HCT116 (cell line): ENCODE results near the gene NUDT9. TPM values are rescaled to one million over a fixed set of nuclear protein-coding genes. Genes with fewer than 3 reads are reported as not detected.

Experiments used
- ATAC-seq: fragments of 200-7000 bp; cut with Tn5 transposase; 2 replicates; pipeline ENCODE4 v1.9.1; 2020; ENCODE audit warnings: mild to moderate bottlenecking, moderate library complexity
- BruUV-seq: library from RNA; stranded (reverse); fragments of 400-500 nt; replicated peaks from 2 replicates; lab custom pipeline; 2021; lab: Mats Ljungman, UMichigan
- CTCF ChIA-PET: fragments of 300-600 bp; sonication (Branson Sonifier 250); formaldehyde crosslinking; loops from one replicate; lab custom pipeline; 2021; ENCODE audit warnings: antibody characterized with exemption; lab: Charles Lee
- POLR2A ChIA-PET: fragments of 300-600, 350-600 bp; sonication (Branson Sonifier 250); formaldehyde crosslinking; loops from one replicate; lab custom pipeline; 2021; ENCODE audit warnings: antibody characterized with exemption; lab: Charles Lee
- RAD21 ChIA-PET, 2 experiments: fragments of 300-600 bp; sonication (Branson Sonifier 250); formaldehyde crosslinking; loops; one replicate each; lab custom pipeline; 2023; ENCODE audit warnings: low total read pairs in 2 of 2; ENCODE audit not compliant: uncharacterized antibody in 2 of 2, unreplicated experiment in 2 of 2, low non-redundant PET in 1 of 2; lab: Charles Lee
- DNase-seq: peaks from one replicate; pipeline ENCODE4 v3.0.0-alpha.2; 2010; ENCODE audit warnings: low read depth, low spot score
- H2AFZ ChIP-seq: fragments of 200-600 bp; shearing (Covaris generic), sonication (generic); 2 replicates; pipeline ENCODE4 v1.6.1; 2017; ENCODE audit warnings: low read depth, mixed run types, mixed read lengths, antibody characterized with exemption, low read length; ENCODE audit not compliant: poor library complexity, severe bottlenecking
- H3K27ac ChIP-seq: 2 replicates; pipeline ENCODE4 v1.5.1; 2012; ENCODE audit warnings: low read depth, low read length
- H3K27me3 ChIP-seq: fragments of 200-600 bp; sonication (generic); 2 replicates; pipeline ENCODE4 v1.6.1; 2016; ENCODE audit warnings: mixed run types, low read length, mixed read lengths; ENCODE audit not compliant: insufficient read depth
- H3K36me3 ChIP-seq, 2 experiments: fragments of 200-500 bp in 1 of 2; fragments of 200-600 bp in 1 of 2; sonication (Bioruptor generic) in 1 of 2; sonication (generic) in 1 of 2; 2 replicates each; pipeline versions ENCODE4 v1.5.1 to v1.6.1; 2014 to 2016; ENCODE audit warnings: low read length in 2 of 2, inconsistent platforms in 1 of 2, mixed read lengths in 1 of 2, mixed run types in 1 of 2; ENCODE audit not compliant: insufficient read depth in 2 of 2, control insufficient read depth in 1 of 2
- H3K4me1 ChIP-seq, 2 experiments: fragments of 200-600 bp in 1 of 2; sonication (generic) in 1 of 2; 2 replicates each; pipeline versions ENCODE4 v1.5.1 to v1.6.1; 2012 to 2017; ENCODE audit warnings: low read length in 2 of 2, inconsistent platforms in 1 of 2, mild to moderate bottlenecking in 1 of 2, mixed read lengths in 1 of 2, mixed run types in 1 of 2, moderate library complexity in 1 of 2; ENCODE audit not compliant: insufficient read depth in 2 of 2, control insufficient read depth in 1 of 2
- H3K4me2 ChIP-seq: fragments of 200-600 bp; sonication (generic); 2 replicates; pipeline ENCODE4 v1.6.1; 2017; ENCODE audit warnings: mixed run types, low read length, mixed read lengths
- H3K4me3 ChIP-seq, 2 experiments: fragments of 200-600 bp in 1 of 2; sonication (generic) in 1 of 2; replicated peaks in 1 of 2; 2 replicates each; pipeline ENCODE4 v1.5.1; 2011 to 2016; ENCODE audit warnings: low read length in 2 of 2, control low read depth in 1 of 2, low read depth in 1 of 2, mild to moderate bottlenecking in 1 of 2, mixed read lengths in 1 of 2, mixed run types in 1 of 2
- H3K79me2 ChIP-seq: fragments of 200-600 bp; sonication (generic); 2 replicates; pipeline ENCODE4 v1.6.1; 2017; ENCODE audit warnings: mild to moderate bottlenecking, mixed run types, low read length, moderate library complexity, mixed read lengths; ENCODE audit not compliant: insufficient read depth
- H3K9ac ChIP-seq: fragments of 200-600 bp; sonication (generic); 2 replicates; pipeline ENCODE4 v1.6.1; 2016; ENCODE audit warnings: low read length, mixed read lengths
- H3K9me2 ChIP-seq: fragments of 200-600 bp; sonication (generic), shearing (Covaris generic); 2 replicates; pipeline ENCODE4 v1.6.1; 2017; ENCODE audit warnings: mixed run types, mild to moderate bottlenecking, moderate library complexity; ENCODE audit not compliant: insufficient read depth
- H3K9me3 ChIP-seq, 2 experiments: fragments of 200-500 bp in 1 of 2; fragments of 200-600 bp in 1 of 2; sonication (Bioruptor generic) in 1 of 2; sonication (generic) in 1 of 2; 2 replicates each; pipeline ENCODE4 v1.6.1; 2014 to 2017; ENCODE audit warnings: low read length in 2 of 2, mixed read lengths in 2 of 2, inconsistent platforms in 1 of 2, low read depth in 1 of 2, mild to moderate bottlenecking in 1 of 2, mixed run types in 1 of 2, moderate library complexity in 1 of 2; ENCODE audit not compliant: control insufficient read depth in 1 of 2, insufficient read depth in 1 of 2
- H4K20me1 ChIP-seq: fragments of 200-600 bp; sonication (generic), shearing (Covaris generic); 2 replicates; pipeline ENCODE4 v1.6.1; 2017; ENCODE audit warnings: mixed run types, mild to moderate bottlenecking, moderate library complexity; ENCODE audit not compliant: insufficient read depth
- CEBPB ChIP-seq: IDR thresholded peaks from 2 replicates; pipeline ENCODE4 v1.6.1; 2012; ENCODE audit warnings: low read depth
- EGR1 ChIP-seq: IDR thresholded peaks from 2 replicates; pipeline ENCODE4 v1.6.1; 2012; ENCODE audit warnings: low read depth
- JUND ChIP-seq: IDR thresholded peaks from 2 replicates; pipeline ENCODE4 v1.6.1; 2012
- POLR2A ChIP-seq: IDR thresholded peaks from 2 replicates; pipeline ENCODE4 v1.7.0; 2011; ENCODE audit warnings: borderline replicate concordance; ENCODE audit not compliant: insufficient read depth, insufficient read length; ENCODE audit errors: extremely low read depth
- SP1 ChIP-seq: IDR thresholded peaks from 2 replicates; pipeline ENCODE4 v1.6.1; 2012; ENCODE audit warnings: low read depth
- TCF7L2 ChIP-seq: IDR thresholded peaks from 2 replicates; pipeline ENCODE4 v1.7.0; 2011; ENCODE audit warnings: borderline replicate concordance, inconsistent platforms; ENCODE audit not compliant: insufficient read depth, insufficient read length; ENCODE audit errors: extremely low read depth
- ZNF274 ChIP-seq: fragments of 200-500 bp; sonication (Bioruptor generic); IDR thresholded peaks from 2 replicates; pipeline ENCODE4 v1.6.1; 2014; ENCODE audit warnings: mild to moderate bottlenecking, low read depth, low read length, inconsistent platforms
- intact Hi-C: fragments of 100-400 bp; cut with micrococcal nuclease; formaldehyde crosslinking; loops from 2 replicates; pipeline ENCODE4 v1.10.0; 2022
- total RNA-seq: library from RNA; stranded (reverse); gene quantifications from one replicate; pipeline ENCODE4 v1.2.1, GENCODE V29; 2021; ENCODE audit not compliant: unreplicated experiment
- TF ChIP-seq, protein P1 (sequence below): IDR thresholded peaks from 2 replicates; pipeline ENCODE4 v1.6.1; 2011; ENCODE audit warnings: mild to moderate bottlenecking, low read length, moderate library complexity; ENCODE audit not compliant: insufficient replicate concordance; ENCODE audit errors: extremely low read depth
- TF ChIP-seq, protein P2 (sequence below), 3 experiments: fragments of 200-600 bp in 1 of 3; sonication (generic) in 1 of 3; IDR thresholded peaks in 2 of 3; conservative IDR thresholded peaks in 1 of 3; 2 replicates each; pipeline ENCODE4 v1.5.1; 2012 to 2017; ENCODE audit warnings: low read depth in 2 of 3, low read length in 2 of 3, antibody characterized with exemption in 1 of 3, borderline replicate concordance in 1 of 3, control low read depth in 1 of 3, mild to moderate bottlenecking in 1 of 3, mixed read lengths in 1 of 3, mixed run types in 1 of 3, moderate library complexity in 1 of 3; ENCODE audit not compliant: insufficient read depth in 1 of 3

Gene NUDT9
- total RNA-seq, 1 experiment from 2014 or later = 13.5 TPM

DNA sequence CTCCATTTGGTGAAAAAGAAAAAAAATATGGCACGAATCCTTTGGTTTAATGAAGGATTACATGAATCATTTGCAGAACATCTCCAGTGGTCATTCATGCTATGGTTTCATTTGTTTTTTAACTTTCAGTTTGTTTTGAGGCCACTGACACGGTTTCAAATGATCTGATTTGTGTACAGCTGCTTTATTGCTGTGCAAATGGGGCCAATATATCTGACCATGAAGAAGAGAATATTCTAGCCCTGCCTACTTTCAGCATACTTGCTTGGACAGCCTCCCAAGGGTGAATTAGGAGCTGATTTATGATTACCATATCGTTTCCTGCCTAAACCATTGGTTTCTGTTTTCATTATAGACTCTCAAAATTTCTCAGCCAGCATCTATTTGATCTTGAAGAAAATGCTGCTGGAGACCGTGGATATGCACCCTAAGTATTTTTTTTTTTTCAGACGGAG is 76.1 kb downstream of the NUDT9 start:
- Histone ChIP-seq H3K9me3 (no peaks in the 10 kb centered on the region), H3K4me1 (peaks cover 13 to 18% of the 10 kb centered on the region in 2 experiments), H3K36me3 (no peaks in the 10 kb centered on the region), H3K9me2 (no peaks in the 10 kb centered on the region), H3K4me2 (no peak overlapping the region), H3K27ac (no peak overlapping the region), H2AFZ (no peak overlapping the region), H3K4me3 (no peak overlapping the region), H3K27me3 (no peaks in the 10 kb centered on the region), H3K9ac (no peak overlapping the region), H4K20me1 (no peaks in the 10 kb centered on the region), H3K79me2 (no peaks in the 10 kb centered on the region)
- DNase-seq = no peak
- intact Hi-C loops = no loop called here
- no peak for ATAC-seq
- POLR2A ChIA-PET = no interaction called here
- CTCF ChIA-PET = interaction anchor here (1.1 to 2.1 kb wide), 2 partner anchors 350 to 357 kb away, joined by 3 to 4 read pairs; no protein-coding TSS in a partner anchor
- RAD21 ChIA-PET = no interaction called here
- no TSS peak for BruUV-seq
- TF ChIP-seq, protein P1, sequence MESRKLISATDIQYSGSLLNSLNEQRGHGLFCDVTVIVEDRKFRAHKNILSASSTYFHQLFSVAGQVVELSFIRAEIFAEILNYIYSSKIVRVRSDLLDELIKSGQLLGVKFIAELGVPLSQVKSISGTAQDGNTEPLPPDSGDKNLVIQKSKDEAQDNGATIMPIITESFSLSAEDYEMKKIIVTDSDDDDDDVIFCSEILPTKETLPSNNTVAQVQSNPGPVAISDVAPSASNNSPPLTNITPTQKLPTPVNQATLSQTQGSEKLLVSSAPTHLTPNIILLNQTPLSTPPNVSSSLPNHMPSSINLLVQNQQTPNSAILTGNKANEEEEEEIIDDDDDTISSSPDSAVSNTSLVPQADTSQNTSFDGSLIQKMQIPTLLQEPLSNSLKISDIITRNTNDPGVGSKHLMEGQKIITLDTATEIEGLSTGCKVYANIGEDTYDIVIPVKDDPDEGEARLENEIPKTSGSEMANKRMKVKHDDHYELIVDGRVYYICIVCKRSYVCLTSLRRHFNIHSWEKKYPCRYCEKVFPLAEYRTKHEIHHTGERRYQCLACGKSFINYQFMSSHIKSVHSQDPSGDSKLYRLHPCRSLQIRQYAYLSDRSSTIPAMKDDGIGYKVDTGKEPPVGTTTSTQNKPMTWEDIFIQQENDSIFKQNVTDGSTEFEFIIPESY = no peak

DNA sequence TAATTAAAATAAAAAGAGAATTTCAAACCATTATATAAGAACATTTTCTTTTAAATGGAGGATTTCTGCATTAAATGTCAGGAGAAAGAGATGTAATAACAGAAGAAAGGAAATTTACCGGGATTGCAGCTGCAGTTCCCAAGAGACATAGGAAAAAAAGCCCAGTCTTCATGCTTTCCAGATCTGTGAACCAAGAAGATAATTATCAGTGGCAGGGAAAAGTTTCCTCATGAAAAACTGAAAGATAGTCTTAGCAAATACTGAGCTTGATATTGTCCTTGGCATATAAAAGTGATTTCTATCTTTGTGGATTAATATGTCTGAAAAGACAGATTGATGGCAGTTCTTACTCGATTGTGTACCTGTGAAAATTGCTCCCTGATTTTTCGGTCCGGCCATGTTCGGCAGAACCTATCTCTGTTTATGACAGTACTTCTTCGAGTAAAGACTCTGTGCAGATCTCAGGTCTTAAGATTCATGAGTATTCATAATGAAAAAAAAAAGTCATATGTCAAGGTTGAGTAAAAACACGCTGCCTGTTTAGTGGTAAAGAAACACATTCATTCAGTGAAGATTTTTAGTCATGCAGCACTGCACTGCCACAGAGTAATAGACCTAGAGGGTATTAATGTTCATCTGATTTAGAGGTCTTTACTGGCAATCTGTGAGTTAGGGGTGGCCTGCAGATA is 77.2 kb downstream of the NUDT9 start:
- BruUV-seq = no TSS peak
- no peak overlapping the region for H3K4me2 ChIP-seq
- no peak for ATAC-seq
- intact Hi-C loops = no loop called here
- H3K9me3 ChIP-seq = no peaks in the 10 kb centered on the region
- no peak overlapping the region for H3K9ac ChIP-seq
- H3K79me2 ChIP-seq = no peaks in the 10 kb centered on the region
- POLR2A ChIA-PET = no interaction called here
- no peaks in the 10 kb centered on the region for H3K36me3 ChIP-seq
- no peaks in the 10 kb centered on the region for H4K20me1 ChIP-seq
- TF ChIP-seq EGR1 = no peak
- TF ChIP-seq CEBPB = no peak
- no peak for TF ChIP-seq POLR2A
- TF ChIP-seq, protein P2, sequence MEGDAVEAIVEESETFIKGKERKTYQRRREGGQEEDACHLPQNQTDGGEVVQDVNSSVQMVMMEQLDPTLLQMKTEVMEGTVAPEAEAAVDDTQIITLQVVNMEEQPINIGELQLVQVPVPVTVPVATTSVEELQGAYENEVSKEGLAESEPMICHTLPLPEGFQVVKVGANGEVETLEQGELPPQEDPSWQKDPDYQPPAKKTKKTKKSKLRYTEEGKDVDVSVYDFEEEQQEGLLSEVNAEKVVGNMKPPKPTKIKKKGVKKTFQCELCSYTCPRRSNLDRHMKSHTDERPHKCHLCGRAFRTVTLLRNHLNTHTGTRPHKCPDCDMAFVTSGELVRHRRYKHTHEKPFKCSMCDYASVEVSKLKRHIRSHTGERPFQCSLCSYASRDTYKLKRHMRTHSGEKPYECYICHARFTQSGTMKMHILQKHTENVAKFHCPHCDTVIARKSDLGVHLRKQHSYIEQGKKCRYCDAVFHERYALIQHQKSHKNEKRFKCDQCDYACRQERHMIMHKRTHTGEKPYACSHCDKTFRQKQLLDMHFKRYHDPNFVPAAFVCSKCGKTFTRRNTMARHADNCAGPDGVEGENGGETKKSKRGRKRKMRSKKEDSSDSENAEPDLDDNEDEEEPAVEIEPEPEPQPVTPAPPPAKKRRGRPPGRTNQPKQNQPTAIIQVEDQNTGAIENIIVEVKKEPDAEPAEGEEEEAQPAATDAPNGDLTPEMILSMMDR (IDR thresholded peaks at IDR 0.05 in 2 of 3, conservative IDR thresholded peaks at IDR 0.05 in 1 of 3; ENCODE audit: borderline replicate concordance in 1 of 3, insufficient read depth in 1 of 3, low read depth in 2 of 3, low read length in 2 of 3) = no peak
- TF ChIP-seq TCF7L2 = no peak
- no peak for TF ChIP-seq SP1
- no peak for TF ChIP-seq ZNF274
- TF ChIP-seq JUND = no peak
- TF ChIP-seq, all 23 proteins: peak for 0
- DNase-seq = no peak
- no peaks in the 10 kb centered on the region for H3K27me3 ChIP-seq
- H3K27ac ChIP-seq = no peak overlapping the region
- peaks cover 13 to 19% of the 10 kb centered on the region in 2 experiments for H3K4me1 ChIP-seq
- ChIA-PET CTCF (interaction anchor here (2.1 kb wide), 1 partner anchor 349 kb away, joined by 4 read pairs; no protein-coding TSS in a partner anchor), RAD21 (no interaction called here)
- H2AFZ ChIP-seq = no peak overlapping the region
- no peaks in the 10 kb centered on the region for H3K9me2 ChIP-seq
- no peak overlapping the region for H3K4me3 ChIP-seq
